Esophagus mucosa (tissue), 1 donor: ENCODE measurements around the gene CTTNBP2NL. TPM values are rescaled to one million over a fixed set of nuclear protein-coding genes. Genes with fewer than 3 reads are reported as not detected.

Source experiments
- ATAC-seq: fragments of 200-7000 bp; cut with Tn5 transposase; one replicate; pipeline ENCODE4 v1.9.1; 2020
- total RNA-seq: library from RNA; stranded (reverse); gene quantifications from one replicate; pipeline ENCODE4 v1.2.4, GENCODE V29; 2023
- donor health status: DM: yes; HTN: yes; CAD: no.

CTTNBP2NL gene
- total RNA-seq, 1 donor from 2014 or later, result 35.1 TPM

- ATAC-seq, result peak; percentile 54
These were observed 112.4 kb downstream of the CTTNBP2NL start, which contains the start of gene WNT2B for GRCh38 chr1:112508278-112509004. Gene WNT2B (plus strand): TSS chr1:112508965. CDS start chr1:112509263, 298 bp downstream.

DNA sequence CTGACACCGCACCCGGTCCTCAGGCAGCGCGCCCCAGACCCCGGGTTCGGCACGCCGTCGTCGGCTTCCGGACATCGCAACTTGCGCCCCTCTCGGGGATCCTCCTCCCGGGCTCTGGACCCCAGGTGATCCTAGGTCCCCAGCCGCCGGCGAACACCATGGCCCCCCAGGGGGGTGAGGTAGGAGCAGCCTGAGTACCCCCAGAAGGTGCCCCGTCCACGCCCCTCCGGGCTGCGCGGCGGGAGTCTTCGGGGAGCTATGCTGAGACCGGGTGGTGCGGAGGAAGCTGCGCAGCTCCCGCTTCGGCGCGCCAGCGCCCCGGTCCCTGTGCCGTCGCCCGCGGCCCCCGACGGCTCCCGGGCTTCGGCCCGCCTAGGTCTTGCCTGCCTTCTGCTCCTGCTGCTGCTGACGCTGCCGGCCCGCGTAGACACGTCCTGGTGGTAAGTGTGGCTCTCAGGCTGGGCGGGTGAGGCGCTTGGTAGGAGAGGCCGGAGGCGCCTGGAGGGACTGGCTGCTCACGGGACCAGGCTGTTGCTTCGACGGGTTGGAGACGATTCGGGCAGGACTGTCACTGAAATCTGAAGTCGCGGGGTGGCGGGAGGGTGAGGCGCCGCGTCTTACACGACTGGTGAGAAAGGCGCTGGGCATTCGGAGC is 113.1 kb downstream of the CTTNBP2NL start:
- peak; percentile 33 for ATAC-seq

GRCh38 chr1:112509660-112510178 is 113.7 kb downstream of the CTTNBP2NL start:
- ATAC-seq, result no peak

GRCh38 chr1:112510340-112510739 is 114.3 kb downstream of the CTTNBP2NL start:
- ATAC-seq, result no peak

Other genes starting within 250 kb of the CTTNBP2NL start
- gene WNT2B, start 112.8 kb downstream of the CTTNBP2NL start, total RNA-seq, result 4.4 TPM
- gene ST7L, start 222.9 kb downstream of the CTTNBP2NL start, total RNA-seq, result 13.1 TPM
- 142 TPM for gene CAPZA1, start 223.6 kb downstream of the CTTNBP2NL start, total RNA-seq